Activated CD8-positive, alpha-beta memory T cell treated with anti-CD3 and anti-CD28 coated beads, Interleukin-2, amount 50 U/mL, for 24 hours (primary cell): ENCODE measurements around the gene NAXD.
"Not testable (repeated sequence)": the region's sequence is repeated elsewhere in the genome, so short reads cannot be mapped to it uniquely, and the experiment has no call there.

ENCODE experiments used
- DNase-seq: peaks from one replicate; pipeline ENCODE4 v3.0.0-alpha.2; 2020; ENCODE audit errors: extremely low read depth

NAXD gene

GRCh38 chr13:110615322-110616102 is at the start of gene NAXD:
Gene NAXD (plus strand): TSS chr13:110615545. CDS start chr13:110615602, 57 bp downstream.
- peak; percentile 73 for DNase-seq

- no peak for DNase-seq
Measured at GRCh38 chr13:110566171-110566570, 49.2 kb upstream of the NAXD start.

- no peak for DNase-seq
Measured at GRCh38 chr13:110568612-110569011, 46.7 kb upstream of the NAXD start.

- DNase-seq, result not testable (repeated sequence)
Measured at GRCh38 chr13:110569962-110570361, 45.4 kb upstream of the NAXD start.

GRCh38 chr13:110570886-110571285 is 44.5 kb upstream of the NAXD start:
- no peak for DNase-seq

GRCh38 chr13:110571896-110572777 is 43.2 kb upstream of the NAXD start:
- no peak for DNase-seq

GRCh38 chr13:110572778-110573118 is 42.6 kb upstream of the NAXD start:
- no peak for DNase-seq

GRCh38 chr13:110574161-110574560 is 41.2 kb upstream of the NAXD start:
- DNase-seq, result no peak

GRCh38 chr13:110575322-110576069 is 39.8 kb upstream of the NAXD start:
- DNase-seq, result no peak

GRCh38 chr13:110576070-110576394 is 39.3 kb upstream of the NAXD start:
- no peak for DNase-seq

GRCh38 chr13:110576736-110577476 is 38.4 kb upstream of the NAXD start:
- no peak for DNase-seq

GRCh38 chr13:110578363-110578762 is 37.0 kb upstream of the NAXD start:
- DNase-seq, result no peak

GRCh38 chr13:110580800-110581199 is 34.5 kb upstream of the NAXD start:
- DNase-seq, result no peak

GRCh38 chr13:110581506-110582185 is 33.7 kb upstream of the NAXD start:
- no peak for DNase-seq

- DNase-seq, result no peak
Measured at GRCh38 chr13:110582421-110582954, 32.9 kb upstream of the NAXD start.

- DNase-seq, result no peak
Measured at GRCh38 chr13:110583178-110583865, 32.0 kb upstream of the NAXD start.

- no peak for DNase-seq
Measured at GRCh38 chr13:110589793-110590390, 25.5 kb upstream of the NAXD start.

- no peak for DNase-seq
Measured at GRCh38 chr13:110590577-110590976, 24.8 kb upstream of the NAXD start.

- DNase-seq, result no peak
Measured at GRCh38 chr13:110592665-110593064, 22.7 kb upstream of the NAXD start.
